Measurements from ENCODE around the gene RUNX2.

The RUNX2 gene

DNA sequence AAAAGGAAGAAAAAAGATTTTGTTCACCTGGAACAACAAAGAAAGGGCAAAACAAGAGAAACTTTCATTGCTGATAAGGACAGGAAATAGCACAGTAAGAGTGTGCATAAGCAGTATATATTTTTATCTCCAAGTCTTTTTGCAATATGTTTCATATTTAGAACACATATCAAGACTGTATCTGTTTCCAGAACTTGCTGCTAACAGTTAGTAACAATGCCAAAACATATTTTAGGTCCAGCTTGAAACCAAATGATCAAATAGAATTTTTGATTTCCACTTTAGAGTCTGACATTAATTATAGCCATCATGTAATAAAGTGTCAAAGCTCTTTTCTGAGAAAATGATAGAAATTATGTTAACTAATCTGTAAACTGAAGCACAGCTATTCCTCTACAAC, 193.1 kb downstream of the RUNX2 start:
- Histone ChIP-seq H3K36me3 (ENCODE audit: insufficient read depth) (peaks cover 11% of the 10 kb centered on the region; the same call in 1 of the 2 replicates), H4K20me1 (ENCODE audit: insufficient read depth) (peaks cover 4% of the 10 kb centered on the region; the same call in 1 of the 2 replicates), H2AFZ (ENCODE audit: low read depth) (no peak overlapping the region), H3K27ac (no peak overlapping the region), H3K9ac (no peak overlapping the region), H3K4me2 (peak overlapping the region; percentile 4; the same call in 1 of the 2 replicates), H3K4me3 (IDR thresholded peaks at IDR 0.05; ENCODE audit: insufficient read depth, low read depth, low read length) (no peak overlapping the region), H3K4me1 (ENCODE audit: low read depth, poor library complexity, severe bottlenecking) (peaks cover 76% of the 10 kb centered on the region), H3K79me2 (ENCODE audit: insufficient read depth, low read depth) (peaks cover 53% of the 10 kb centered on the region), H3K27me3 (ENCODE audit: insufficient read depth, low read depth) (no peaks in the 10 kb centered on the region)
- TF ChIP-seq CTCF (conservative IDR thresholded peaks at IDR 0.05; ENCODE audit: low read depth, low read length) = no peak

DNA sequence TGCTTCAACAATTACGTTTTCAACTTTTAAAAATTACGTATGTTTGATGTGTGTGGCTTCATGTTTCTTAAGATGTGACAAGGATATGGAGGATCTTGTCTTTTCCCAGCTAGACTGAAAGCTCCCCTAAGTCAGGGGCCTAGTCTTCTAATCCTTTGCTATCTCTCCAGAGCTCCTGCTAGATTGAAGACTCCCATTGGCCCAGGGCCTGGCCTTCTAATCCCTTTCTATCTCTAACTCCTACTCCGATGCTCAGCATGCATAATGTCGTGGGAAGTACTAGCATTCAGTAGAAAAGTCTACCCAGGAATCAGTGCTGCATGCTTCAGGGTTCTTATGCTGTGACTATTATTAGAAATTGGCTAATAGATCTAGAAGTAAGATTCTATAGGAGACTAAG, 194.4 kb downstream of the RUNX2 start:
- Histone ChIP-seq H4K20me1 (ENCODE audit: insufficient read depth) (peaks cover 4% of the 10 kb centered on the region; the same call in 1 of the 2 replicates), H3K36me3 (ENCODE audit: insufficient read depth) (peaks cover 11% of the 10 kb centered on the region; the same call in 1 of the 2 replicates), H2AFZ (ENCODE audit: low read depth) (no peak overlapping the region), H3K9ac (no peak overlapping the region), H3K4me1 (ENCODE audit: low read depth, poor library complexity, severe bottlenecking) (peaks cover 74% of the 10 kb centered on the region), H3K4me3 (IDR thresholded peaks at IDR 0.05; ENCODE audit: insufficient read depth, low read depth, low read length) (no peak overlapping the region), H3K27me3 (ENCODE audit: insufficient read depth, low read depth) (no peaks in the 10 kb centered on the region), H3K4me2 (no peak overlapping the region), H3K27ac (no peak overlapping the region), H3K79me2 (ENCODE audit: insufficient read depth, low read depth) (peaks cover 66% of the 10 kb centered on the region)
- TF ChIP-seq CTCF (conservative IDR thresholded peaks at IDR 0.05; ENCODE audit: low read depth, low read length) = no peak

GRCh38 chr6:45527210-45527609, 199.1 kb downstream of the RUNX2 start:
- H3K27ac ChIP-seq = no peak overlapping the region
- H3K27me3 ChIP-seq (ENCODE audit: insufficient read depth, low read depth) = no peaks in the 10 kb centered on the region
- H3K9ac ChIP-seq = no peak overlapping the region
- no peak overlapping the region for H3K4me3 ChIP-seq (IDR thresholded peaks at IDR 0.05; ENCODE audit: insufficient read depth, low read depth, low read length)
- H3K4me2 ChIP-seq = no peak overlapping the region
- TF ChIP-seq CTCF (conservative IDR thresholded peaks at IDR 0.05; ENCODE audit: low read depth, low read length) = no peak
- peaks cover 4% of the 10 kb centered on the region; the same call in 1 of the 2 replicates for H3K36me3 ChIP-seq (ENCODE audit: insufficient read depth)
- H4K20me1 ChIP-seq (ENCODE audit: insufficient read depth) = no peaks in the 10 kb centered on the region; the same call in 1 of the 2 replicates
- peaks cover 58% of the 10 kb centered on the region for H3K4me1 ChIP-seq (ENCODE audit: low read depth, poor library complexity, severe bottlenecking)
- peaks cover 68% of the 10 kb centered on the region; the same call in 1 of the 2 replicates for H3K79me2 ChIP-seq (ENCODE audit: insufficient read depth, low read depth)
- no peak overlapping the region for H2AFZ ChIP-seq (ENCODE audit: low read depth)

GRCh38 chr6:45531999-45532595, 204.0 kb downstream of the RUNX2 start:
- no peak overlapping the region for H3K9ac ChIP-seq
- H3K4me1 ChIP-seq (ENCODE audit: low read depth, poor library complexity, severe bottlenecking) = peaks cover 50% of the 10 kb centered on the region
- no peak for TF ChIP-seq CTCF (conservative IDR thresholded peaks at IDR 0.05; ENCODE audit: low read depth, low read length)
- peaks cover 69% of the 10 kb centered on the region; the same call in 1 of the 2 replicates for H3K79me2 ChIP-seq (ENCODE audit: insufficient read depth, low read depth)
- no peaks in the 10 kb centered on the region; the same call in 1 of the 2 replicates for H4K20me1 ChIP-seq (ENCODE audit: insufficient read depth)
- H3K36me3 ChIP-seq (ENCODE audit: insufficient read depth) = no peaks in the 10 kb centered on the region; the same call in 1 of the 2 replicates
- H3K4me3 ChIP-seq (IDR thresholded peaks at IDR 0.05; ENCODE audit: insufficient read depth, low read depth, low read length) = no peak overlapping the region
- H2AFZ ChIP-seq (ENCODE audit: low read depth) = no peak overlapping the region
- H3K4me2 ChIP-seq = no peak overlapping the region
- no peak overlapping the region for H3K27ac ChIP-seq
- no peaks in the 10 kb centered on the region for H3K27me3 ChIP-seq (ENCODE audit: insufficient read depth, low read depth)
